ENCODE measurements around the gene THOC6.

The THOC6 gene

GRCh38 chr16:2991566-2992261 lies 32.1 kb upstream of the THOC6 start:
- no peak for DNase-seq (ENCODE audit: low read depth in 3 of 3)

DNA sequence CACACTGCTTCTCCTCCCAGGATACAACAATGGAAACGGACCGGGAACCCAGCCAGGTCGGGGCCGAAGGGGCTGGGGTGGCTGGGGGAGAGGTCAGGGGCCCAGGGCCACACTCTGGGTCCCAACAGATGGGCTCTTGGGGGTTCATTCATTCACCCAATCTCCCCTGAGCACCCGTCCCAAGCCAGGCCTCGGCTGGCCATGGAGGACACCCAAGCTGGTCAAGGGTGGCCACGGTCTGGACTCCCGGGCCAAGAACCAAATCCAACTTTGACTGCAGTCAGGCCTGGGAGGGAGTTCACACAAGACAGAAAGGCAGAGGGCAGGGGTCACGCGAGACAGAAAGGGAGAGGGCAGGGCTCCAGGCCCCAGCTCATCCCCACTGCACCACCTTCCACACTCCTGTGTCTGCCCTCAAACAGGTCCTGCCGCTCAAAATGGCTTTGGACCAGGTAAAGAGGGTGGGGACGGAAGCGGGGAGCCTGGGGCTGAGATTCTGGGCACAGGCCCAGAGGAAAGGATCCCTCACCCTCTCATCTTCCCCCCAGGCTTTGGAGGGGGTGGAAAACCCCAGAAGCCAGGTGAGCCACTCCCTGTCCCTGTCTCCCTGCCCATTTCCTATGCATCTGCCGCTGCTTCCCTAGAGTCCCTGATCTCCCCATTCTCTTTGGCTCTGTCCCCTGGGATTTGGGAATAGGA lies 31.3 kb upstream of the THOC6 start:
- DNase-seq (ENCODE audit: low read depth in 3 of 3) = no peak

GRCh38 chr16:2996298-2996697 lies 27.5 kb upstream of the THOC6 start:
- no peak for DNase-seq (ENCODE audit: low read depth in 3 of 3)

- DNase-seq (ENCODE audit: low read depth in 3 of 3) = no peak
These were observed 23.9 kb upstream of the THOC6 start for GRCh38 chr16:2999929-3000328.

DNA sequence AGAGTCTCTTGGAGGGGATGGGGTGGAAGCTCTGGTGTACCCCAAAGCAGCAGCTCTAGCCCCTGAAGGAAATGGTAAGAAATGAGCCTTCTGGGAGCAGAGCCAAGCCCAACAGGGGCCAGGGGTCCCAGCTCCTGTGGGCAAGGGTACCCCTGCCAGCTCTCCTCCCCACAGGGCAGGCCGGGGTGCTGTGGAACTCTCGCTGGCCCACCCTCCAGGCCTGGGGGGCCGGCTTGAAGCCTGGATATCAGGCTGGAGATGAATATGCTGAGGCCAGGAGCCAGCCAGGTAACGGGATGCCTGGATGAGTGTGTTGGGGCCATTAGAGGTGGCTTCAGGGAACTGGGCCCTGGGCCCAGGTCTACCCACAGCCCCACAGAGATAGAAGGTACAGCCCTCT lies 23.3 kb upstream of the THOC6 start:
- DNase-seq (ENCODE audit: low read depth in 3 of 3) = no peak

- no peak for DNase-seq (ENCODE audit: low read depth in 3 of 3)
These were observed 22.5 kb upstream of the THOC6 start for GRCh38 chr16:3001316-3001715.

- DNase-seq (ENCODE audit: low read depth in 3 of 3) = peak; percentile 82 to 95 (median 92)
These were observed 20.1 kb upstream of the THOC6 start for GRCh38 chr16:3003582-3004270.

GRCh38 chr16:3004319-3004718 lies 19.5 kb upstream of the THOC6 start:
- no peak for DNase-seq (ENCODE audit: low read depth in 3 of 3)

DNA sequence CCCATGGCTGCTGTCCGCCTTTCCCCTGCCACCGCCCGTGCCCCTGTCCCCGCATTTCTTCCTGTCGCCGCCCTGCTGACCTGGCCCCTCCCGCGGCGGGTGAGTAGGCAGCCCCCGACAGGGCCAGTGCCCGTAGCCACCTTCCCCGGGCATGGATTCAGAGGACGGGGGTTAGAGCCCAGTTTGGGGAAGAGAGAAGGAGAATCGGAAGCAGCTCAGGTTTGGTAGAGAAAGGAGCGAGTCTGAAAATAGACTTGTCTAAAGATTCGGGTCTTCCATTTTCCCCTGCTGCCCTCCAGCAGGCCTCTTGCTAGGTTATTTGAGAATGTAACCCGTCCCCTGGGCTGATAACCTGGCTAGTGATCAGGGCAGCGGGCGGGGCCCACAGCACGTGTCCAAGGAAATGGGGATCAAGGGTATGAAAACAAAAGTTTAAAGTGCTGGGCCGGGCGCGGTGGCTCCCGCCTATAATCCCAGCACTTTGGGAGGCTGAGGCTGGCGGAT lies 19.0 kb upstream of the THOC6 start:
- DNase-seq (ENCODE audit: low read depth in 3 of 3) = no peak

DNA sequence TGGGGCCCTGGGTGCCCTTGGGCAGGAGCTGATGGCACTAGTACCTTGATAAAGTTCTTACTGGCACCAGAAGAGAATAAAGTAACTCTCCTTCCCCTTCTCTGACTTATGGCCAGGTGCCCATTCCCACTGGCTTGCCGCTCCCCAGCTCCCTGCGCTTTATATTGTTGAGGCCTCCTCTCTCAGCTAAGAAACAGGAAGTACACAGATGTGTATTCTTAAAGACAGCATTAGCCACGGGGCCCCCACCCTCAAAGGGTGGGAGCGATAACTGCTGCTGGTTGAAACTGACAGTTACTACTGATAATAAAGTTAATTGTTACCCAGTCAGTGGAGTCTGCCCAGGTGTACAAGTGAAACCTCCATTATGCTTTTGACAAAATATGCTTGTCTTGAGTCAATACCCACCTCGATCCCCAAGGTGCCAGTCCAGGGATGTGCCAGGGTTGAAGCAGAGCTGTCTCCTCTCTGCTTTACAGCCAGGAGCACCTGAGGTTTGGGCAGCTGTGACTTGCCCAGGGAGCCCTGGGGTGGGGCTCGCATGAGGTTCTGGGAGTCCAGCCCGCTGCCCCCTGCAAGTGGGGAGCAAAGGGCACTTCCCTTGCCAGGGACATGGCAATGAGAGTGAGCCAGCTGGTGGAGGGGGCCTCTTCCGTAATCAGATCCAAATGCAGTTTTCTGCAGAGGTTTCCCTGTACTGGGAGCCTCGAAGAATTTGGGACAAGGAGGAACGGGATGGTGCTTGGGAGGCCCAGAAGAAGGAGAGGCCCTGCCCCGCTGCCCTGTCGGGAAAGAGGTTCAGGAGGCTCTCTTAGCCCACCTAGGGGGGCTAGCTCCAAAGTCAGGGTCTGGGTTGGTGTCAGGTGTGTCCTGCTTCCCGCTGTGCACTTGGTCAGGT lies 16.5 kb upstream of the THOC6 start:
- DNase-seq (ENCODE audit: low read depth in 3 of 3) = no peak

DNA sequence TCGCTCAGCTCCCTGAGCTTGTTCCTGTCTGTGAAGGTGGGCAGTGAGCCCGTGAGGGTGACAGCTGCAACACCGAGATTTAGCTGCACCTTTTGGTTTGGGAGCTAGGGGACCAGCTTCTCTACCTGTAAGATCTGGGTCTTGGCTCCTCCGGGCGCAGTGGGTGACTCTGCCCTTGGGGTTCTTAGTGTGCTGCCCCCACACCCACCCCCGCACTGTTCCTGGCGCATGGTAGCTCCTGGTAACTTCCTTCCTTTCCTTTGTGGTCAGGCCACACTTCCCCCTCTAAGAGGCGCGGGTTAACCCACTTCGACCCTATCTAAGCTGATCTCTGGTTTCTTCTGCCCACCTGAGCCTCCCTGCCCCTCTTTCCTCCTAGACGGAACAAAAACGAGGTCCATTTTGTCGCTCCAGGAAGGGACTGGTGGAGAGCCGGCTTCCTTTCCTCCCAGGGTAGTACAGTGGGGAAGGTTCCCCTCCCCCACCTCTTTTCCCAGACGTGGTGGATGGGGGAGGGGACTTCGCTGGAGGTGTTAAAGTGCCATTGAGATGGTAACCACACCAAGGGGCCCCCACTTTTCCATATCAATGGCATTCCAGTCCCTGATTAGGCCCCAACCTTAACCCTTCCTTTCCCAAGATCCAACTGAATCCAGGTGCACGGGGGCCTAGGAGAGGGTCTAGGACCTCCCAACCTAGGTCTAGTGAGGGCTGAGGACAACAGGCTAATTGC lies 15.7 kb upstream of the THOC6 start:
- DNase-seq (ENCODE audit: low read depth in 3 of 3) = no peak

DNA sequence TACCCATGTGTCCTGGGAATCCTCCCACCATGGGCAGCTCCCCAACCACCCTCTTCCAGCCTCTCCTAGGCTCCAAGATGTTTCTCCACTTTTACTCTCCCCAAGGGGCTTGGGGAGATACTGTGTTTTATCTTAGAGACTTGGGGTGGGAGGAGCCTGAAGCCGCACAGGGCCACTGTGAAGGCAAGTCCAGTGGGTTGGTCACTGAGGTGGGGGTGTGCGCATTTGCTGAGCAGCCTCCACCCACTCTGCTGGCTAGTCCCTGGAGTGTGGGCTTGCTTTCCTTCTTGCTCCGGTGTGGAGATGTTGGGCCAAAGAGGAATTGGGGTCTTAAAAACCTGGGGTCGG lies 15.2 kb upstream of the THOC6 start:
- DNase-seq (ENCODE audit: low read depth in 3 of 3) = no peak

- no peak for DNase-seq (ENCODE audit: low read depth in 3 of 3)
These were observed 14.1 kb upstream of the THOC6 start for GRCh38 chr16:3009568-3010390.

DNA sequence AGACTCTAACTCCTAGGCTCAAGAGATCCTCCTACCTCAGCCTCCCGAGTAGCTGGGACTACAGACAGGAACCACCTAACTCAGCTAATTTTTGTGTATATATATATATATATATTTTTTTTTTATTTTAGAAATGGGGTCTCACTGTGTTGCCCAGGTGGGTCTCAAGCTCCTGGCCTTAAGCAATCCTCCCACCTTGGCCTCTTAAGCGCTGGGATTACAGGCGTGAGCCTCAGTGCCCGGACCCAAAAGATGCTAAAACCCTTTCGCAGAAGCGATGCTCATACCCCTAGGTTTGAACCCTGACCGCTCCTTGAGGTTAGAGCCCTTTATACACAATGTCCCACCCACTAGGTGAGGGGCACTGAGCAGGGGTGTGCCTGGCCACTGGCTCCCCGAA lies 13.3 kb upstream of the THOC6 start:
- no peak for DNase-seq (ENCODE audit: low read depth in 3 of 3)

- no peak for DNase-seq (ENCODE audit: low read depth in 3 of 3)
These were observed 11.6 kb upstream of the THOC6 start for GRCh38 chr16:3012246-3012645.

GRCh38 chr16:3012828-3013420 lies 10.9 kb upstream of the THOC6 start, which contains the start of gene CLDN9:
Gene CLDN9 (plus strand): TSS chr16:3012923. CDS start chr16:3013363, 440 bp downstream.
- DNase-seq (ENCODE audit: low read depth in 3 of 3) = no peak

DNA sequence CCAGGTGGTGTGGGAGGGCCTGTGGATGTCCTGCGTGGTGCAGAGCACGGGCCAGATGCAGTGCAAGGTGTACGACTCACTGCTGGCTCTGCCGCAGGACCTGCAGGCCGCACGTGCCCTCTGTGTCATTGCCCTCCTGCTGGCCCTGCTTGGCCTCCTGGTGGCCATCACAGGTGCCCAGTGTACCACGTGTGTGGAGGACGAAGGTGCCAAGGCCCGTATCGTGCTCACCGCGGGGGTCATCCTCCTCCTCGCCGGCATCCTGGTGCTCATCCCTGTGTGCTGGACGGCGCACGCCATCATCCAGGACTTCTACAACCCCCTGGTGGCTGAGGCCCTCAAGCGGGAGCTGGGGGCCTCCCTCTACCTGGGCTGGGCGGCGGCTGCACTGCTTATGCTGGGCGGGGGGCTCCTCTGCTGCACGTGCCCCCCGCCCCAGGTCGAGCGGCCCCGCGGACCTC lies 10.3 kb upstream of the THOC6 start:
- DNase-seq (ENCODE audit: low read depth in 3 of 3) = no peak

- no peak for DNase-seq (ENCODE audit: low read depth in 3 of 3)
These were observed 9.7 kb upstream of the THOC6 start for GRCh38 chr16:3013998-3014690.

GRCh38 chr16:3014971-3015370 lies 8.9 kb upstream of the THOC6 start:
- no peak for DNase-seq (ENCODE audit: low read depth in 3 of 3)
